GM21390 (cell line): ENCODE results near the gene HDAC4.

Experiments used
- ATAC-seq: cut with Tn5 transposase; IDR thresholded peaks from one replicate; pipeline ENCODE4 v1.9.1; 2021; ENCODE audit not compliant: unreplicated experiment

HDAC4 gene

GRCh38 chr2:239244625-239245024 lies 156.2 kb downstream of the HDAC4 start:
- ATAC-seq, result no peak

- no peak for ATAC-seq
These were observed 159.3 kb downstream of the HDAC4 start for GRCh38 chr2:239241431-239241960.

DNA sequence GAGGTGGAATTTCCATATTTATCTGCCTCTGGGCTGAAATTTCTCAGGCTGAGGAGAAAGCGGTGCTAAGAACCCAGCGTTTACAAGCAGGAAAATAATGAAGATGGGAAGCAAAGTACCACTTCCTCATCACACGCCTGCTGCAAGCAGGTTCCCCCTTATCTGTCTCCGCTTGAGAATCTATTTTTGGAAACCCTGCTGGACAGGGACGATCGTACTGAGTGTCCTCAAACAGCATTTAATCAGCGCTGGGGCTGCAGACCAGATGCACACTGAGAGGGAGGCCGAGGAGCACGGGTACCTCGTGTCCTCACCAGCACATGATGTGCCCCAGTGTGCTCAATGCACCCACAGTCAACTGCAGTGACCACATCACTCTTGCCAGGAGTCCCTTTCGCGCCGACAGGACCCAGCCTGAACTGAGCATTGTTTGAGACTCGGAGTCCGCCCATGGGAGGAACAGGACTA lies 160.4 kb downstream of the HDAC4 start:
- no peak for ATAC-seq

DNA sequence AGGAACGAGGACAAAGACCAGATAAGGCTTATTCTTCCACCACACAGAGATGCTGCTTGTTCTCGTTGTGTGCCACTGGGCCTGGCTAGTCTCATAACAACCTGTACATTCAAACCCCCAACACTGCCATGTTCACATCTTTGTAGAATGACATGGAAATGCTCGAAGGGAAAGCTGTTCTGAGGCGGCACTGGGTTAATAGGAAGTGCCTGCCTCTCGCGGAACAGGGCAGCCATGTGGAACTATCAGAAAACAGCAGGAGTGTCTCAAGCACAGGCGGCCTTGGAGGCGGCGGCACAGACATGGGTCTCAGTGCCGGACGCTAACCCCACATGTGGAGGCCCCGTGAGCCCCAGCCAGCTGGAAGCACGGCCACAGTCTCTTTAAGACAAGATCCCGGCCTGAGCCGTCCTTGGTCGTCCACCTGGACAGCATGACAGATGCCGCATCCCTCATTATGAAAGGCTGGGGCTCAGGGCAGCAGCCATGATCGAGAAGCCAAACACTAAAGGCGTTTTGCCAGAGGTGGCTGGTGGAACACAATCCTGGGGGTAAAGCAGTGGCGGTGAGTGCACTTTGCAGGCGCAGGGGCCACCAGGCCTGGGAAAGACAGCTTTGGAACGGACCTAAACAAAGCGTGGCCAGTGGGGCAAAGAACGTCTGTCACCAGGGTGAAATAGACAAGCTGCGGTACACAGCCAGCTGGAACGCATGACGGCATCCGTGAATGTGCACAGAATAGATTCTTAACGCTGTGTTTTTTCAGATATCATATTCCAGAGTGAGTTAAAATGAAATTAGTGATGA lies 161.0 kb downstream of the HDAC4 start:
- ATAC-seq, result no peak

DNA sequence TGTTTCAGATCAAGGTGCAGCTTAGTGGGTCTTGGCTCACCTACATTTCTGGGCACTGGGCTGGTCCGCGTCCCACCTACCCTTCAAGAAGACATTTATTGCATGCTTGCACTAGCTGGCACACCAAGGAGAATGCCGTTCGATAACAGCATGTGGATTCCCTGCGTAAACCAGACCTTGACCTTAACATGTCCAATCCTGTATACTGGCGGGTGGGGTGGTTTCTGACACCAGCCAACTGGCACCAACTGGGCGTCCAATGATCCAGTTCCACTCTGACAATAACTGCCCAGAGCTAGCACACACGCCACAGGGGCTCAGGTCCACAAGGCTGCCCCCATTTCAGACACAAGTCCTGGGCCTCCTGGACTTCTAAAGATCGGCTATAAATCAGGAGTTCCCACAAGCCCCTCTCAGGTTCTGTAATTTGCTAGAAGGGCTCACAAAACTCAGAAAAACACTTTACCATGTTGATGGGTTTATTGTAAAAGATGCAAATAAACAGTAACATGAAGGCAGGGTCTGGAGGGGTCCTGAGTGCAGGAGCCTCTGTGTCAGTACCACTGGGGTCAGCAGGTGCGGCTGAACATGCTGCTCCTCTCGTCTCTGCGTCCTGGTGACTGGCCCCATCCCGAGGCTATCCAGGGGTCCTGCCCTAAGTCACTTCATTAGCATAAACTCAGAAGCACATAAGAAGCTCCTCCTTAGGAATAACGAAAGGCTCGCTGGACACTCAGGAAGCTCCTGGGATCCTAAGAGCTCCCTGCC lies 161.8 kb downstream of the HDAC4 start:
- no peak for ATAC-seq

GRCh38 chr2:239238381-239238780 lies 162.4 kb downstream of the HDAC4 start:
- ATAC-seq, result no peak

DNA sequence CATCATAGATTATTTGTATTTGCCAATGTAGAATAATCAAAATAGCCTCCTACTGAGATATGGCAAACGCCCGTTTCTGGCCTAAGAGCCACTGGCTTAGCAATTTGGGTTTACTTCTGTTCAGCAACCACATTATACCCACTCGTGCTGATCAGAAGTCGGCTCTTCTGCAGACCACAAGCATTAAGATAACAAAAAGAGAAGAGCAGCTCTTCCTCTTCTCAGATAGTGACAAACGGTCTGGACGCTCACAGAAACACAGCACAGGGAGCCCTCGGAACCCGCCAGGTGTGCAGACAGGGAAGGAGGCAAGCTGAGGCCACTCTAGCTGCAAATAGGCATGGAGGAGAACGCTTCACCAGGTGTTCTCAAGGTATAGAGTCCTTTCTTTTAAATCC lies 164.0 kb downstream of the HDAC4 start:
- ATAC-seq, result no peak

DNA sequence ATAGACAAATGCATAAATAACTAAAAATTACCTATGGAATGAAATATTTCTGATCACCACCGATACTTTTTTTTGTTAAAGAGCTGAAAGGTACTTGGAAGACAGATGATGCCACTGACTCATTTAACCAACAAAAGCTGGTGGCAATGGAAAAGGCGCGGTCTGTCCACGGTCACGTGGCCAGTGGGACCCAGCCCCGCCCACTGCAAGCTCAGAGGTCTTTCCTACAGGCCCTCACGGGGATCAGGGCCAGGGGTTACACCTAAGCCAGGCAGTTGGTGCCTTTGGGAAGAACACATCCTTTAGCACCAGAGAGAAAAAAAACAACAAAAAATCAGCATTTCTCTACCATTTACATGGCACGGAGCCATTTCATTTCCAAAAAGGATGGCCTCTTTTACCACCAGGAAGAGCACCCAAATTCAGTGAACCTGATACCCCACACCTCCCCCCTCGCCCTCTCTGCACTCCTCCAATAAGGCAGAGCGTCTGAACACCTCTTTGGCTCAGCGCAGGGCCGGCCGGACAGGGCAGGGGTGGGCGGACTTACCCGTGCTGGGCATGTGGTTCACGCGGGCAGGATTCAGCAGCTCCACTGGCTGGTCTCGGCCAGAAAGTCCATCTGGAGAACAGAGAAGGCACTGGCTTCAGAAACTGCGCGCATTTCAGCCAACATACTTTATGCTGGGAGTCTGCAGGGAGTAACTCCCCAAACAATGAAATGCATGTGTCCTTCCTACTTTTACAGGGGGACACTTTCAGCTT lies 164.6 kb downstream of the HDAC4 start:
- no peak for ATAC-seq

GRCh38 chr2:239235311-239235710 lies 165.5 kb downstream of the HDAC4 start:
- ATAC-seq, result no peak

DNA sequence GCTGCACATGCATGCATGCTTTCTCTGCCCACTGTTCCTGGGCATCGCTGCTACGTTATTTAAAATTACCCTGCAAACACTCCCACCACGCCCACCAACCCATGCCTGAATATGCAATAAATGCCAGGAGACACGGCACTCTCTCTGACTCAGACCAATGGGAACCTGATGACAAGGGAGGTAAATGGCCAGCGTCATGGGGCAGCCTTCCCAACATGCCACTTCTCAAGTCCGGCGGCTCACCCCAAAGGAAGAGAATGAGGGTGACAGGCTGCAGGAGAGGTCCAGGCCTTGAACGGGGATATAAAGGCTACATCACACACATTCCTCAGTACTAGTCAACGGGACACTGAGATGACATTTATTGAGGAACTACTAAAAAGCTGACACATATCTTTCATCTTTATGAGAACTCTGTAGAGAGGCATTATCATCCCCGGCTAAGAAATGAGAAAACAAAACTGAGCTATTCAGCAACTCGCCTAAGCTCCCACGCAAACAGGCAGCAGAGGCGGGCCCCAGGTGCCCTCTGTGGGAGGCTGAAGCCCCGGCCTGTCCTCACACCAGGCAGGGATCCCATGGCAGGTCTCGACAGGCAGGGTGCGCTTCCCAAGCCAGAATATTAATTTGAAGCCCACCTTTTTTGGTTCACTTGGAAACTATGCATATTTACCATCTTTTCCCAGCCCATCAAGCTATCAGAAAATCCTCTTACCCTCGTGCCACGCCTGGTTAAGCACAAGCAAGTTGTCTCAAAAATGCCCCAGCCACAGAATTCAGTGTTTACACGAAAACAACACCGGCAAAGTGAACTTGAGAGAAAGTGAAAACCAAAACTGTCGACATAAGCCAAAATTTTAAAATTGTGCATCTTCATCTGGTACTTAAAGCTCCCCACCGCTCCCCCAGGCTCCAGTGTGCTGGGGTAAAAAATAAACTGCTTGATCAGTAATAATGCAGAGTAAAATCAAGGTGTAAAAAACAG lies 166.3 kb downstream of the HDAC4 start:
- ATAC-seq, result no peak

GRCh38 chr2:239233576-239233975 lies 167.2 kb downstream of the HDAC4 start:
- ATAC-seq, result no peak

DNA sequence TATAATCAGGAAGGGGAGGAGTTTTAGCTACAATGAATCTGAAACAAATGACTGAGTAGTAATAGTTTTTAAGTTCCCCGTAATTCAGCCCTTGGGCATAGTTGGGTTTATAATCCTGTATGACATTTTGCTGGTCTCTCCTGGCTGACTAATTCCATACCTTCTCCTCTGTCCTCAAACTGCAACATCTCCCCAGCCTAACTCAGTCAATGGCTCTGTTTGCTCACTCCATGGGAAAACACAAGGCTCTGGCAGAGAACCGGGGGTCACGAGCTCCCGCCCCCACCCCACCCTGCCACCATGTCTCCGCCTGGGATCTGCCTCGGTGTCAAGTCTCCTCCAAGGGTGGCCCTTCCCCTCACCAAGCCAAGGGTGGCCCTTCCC lies 168.6 kb downstream of the HDAC4 start:
- ATAC-seq, result no peak

DNA sequence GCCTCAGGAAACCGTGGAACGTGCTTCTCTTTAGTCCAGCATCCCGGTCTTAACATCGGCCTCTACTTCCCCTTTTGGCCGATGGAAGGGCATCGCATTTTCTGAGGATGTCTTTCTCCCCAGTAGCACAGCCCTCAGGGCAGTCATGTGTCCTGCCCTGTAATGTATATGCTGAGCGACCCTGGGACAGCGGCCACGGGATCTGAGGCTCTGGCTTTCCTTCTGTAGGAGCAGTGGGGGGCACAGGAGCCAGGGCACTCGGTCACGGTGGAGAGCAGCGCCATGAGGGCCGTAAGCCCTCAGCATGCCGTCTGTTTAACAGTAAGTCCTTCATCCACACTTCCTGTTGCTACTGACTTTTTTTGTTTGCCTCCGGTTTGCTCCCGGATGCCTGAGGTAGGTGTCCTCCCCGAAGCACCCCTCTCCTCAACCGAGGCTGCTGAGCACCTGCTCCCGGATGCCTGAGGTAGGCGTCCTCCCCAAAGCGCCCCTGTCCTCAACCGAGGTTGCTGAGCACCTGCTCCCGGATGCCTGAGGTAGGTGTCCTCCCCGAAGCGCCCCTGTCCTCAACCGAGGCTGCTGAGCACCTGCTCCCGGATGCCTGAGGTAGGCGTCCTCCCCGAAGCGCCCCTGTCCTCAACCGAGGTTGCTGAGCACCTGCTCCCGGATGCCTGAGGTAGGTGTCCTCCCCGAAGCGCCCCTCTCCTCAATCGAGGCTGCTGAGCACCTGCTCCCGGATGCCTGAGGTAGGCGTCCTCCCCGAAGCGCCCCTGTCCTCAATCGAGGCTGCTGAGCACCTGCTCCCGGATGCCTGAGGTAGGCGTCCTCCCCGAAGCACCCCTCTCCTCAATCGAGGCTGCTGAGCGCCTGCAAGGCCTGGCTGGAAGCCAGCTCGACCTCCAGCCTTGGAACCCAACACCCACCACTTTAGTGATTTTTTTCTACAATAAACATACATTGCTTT lies 169.3 kb downstream of the HDAC4 start:
- ATAC-seq, result no peak

DNA sequence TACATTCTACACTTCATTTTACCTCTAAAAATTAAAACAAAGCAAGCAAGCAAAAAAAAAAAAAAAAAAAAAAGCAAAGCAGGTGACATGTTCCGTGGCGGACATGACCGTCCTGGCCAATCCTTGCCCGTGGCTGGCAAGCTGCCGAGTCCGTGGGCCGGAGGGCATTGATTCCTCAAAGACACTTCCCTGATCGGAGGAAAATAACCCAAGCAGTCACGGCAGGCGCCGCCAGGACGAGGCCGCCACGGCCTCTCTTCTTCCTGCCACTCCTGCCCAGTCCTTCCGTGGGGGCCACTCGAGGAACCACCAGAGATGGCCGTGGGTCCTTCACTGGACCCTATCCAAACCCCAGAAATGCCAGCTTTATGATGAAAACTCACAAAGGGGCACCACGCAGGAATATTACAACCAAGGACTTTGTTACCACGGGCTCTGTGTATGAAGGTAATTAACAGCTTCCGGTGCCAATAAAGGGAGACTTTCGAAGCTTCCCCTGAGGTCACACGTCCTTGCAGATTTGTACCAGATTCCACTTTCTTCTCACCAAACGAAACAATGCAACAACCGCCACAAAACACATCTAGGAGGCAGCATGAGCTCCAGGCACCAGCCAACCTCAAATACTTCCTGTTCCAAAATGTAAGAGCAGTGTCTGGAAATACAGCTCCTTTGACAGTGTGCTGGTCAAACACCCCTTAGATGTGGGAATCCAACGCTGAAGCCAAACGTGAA lies 170.3 kb downstream of the HDAC4 start:
- no peak for ATAC-seq

GRCh38 chr2:239229545-239230279 lies 171.1 kb downstream of the HDAC4 start:
- ATAC-seq, result no peak

DNA sequence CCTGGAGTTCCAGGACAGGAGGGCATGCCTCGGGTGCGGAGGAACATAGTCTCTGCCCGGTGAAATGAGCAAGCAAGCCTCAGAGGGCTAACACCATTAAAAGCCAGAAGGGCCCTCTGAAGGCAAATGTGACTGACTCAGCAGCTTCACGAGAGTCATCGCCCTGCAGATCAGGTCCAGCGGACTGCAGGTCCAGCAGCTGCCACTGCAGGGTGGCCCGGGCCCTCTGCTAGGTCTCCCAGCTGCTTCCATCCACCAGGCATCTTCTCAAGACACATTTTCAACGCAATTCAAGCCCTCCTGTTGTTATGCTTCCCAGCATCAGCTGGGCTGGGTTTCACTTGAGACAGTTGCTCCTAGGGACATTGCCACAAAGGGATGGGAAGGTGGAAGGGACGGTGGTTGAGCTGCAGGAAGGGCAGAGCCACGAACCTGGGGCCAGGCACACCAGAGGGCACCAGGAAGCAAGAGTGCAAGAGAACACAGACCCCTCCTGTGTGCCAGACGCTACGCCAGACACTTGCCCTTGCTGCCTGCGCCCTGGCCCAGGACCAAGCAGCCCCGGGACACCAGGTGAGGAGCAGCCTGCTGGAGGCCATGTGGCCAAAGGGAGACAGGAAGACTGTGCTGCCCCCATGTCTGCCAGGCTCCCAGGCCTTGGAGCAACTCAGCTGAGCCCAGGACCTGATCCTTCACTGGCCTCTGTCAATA lies 173.0 kb downstream of the HDAC4 start:
- no peak for ATAC-seq
